Breast epithelium (tissue), 4 donors: ENCODE measurements around the gene CFAP43. TPM values are rescaled to one million over a fixed set of nuclear protein-coding genes. Genes with fewer than 3 reads are reported as not detected.

ENCODE experiments used
- DNase-seq, 2 donors: peaks; one replicate each; pipeline ENCODE4 v3.0.0-alpha.2; 2019; ENCODE audit warnings: low spot score in 2 of 2
- H3K27ac ChIP-seq, 2 donors: fragments of 200-600 bp; sonication (generic) in 1 of 2; one replicate each; pipeline ENCODE4 v1.5.1; 2016 to 2019; ENCODE audit warnings: mild to moderate bottlenecking in 1 of 2
- H3K27me3 ChIP-seq, 2 donors: fragments of 200-600 bp; sonication (generic) in 1 of 2; one replicate each; pipeline versions ENCODE4 v1.5.1 to v1.6.0; 2017 to 2019; ENCODE audit warnings: control low read depth in 1 of 2, mild to moderate bottlenecking in 1 of 2
- H3K36me3 ChIP-seq: fragments of 200-600 bp; one replicate; pipeline ENCODE4 v1.5.1; 2019
- H3K4me1 ChIP-seq, 2 donors: fragments of 200-600 bp; sonication (generic); one replicate each; pipeline ENCODE4 v1.5.1; 2016 to 2019; ENCODE audit warnings: control low read depth in 1 of 2
- H3K4me3 ChIP-seq, 3 donors: fragments of 200-600 bp; sonication (generic); 1 replicate in 2 of 3; 2 replicates in 1 of 3; pipeline ENCODE4 v1.5.1; 2016 to 2019; ENCODE audit warnings: mild to moderate bottlenecking in 3 of 3, moderate library complexity in 2 of 3
- H3K9me3 ChIP-seq, 2 donors: fragments of 200-600 bp; sonication (generic) in 1 of 2; one replicate each; pipeline ENCODE4 v1.5.1; 2016 to 2019; ENCODE audit warnings: control low read depth in 1 of 2
- POLR2A ChIP-seq: fragments of 450-650 bp; IDR thresholded peaks from one replicate; pipeline ENCODE4 v1.6.1; 2016; ENCODE audit warnings: antibody characterized with exemption, mild to moderate bottlenecking, moderate library complexity
- POLR2AphosphoS5 ChIP-seq, 3 donors: sonication (generic); formaldehyde crosslinking; IDR thresholded peaks; one replicate each; pipeline ENCODE4 v1.6.1; 2017; ENCODE audit warnings: antibody characterized with exemption in 3 of 3
- intact Hi-C: fragments of 100-400 bp; cut with DNase I; formaldehyde crosslinking; loops from one replicate; pipeline ENCODE4 v1.15.1; 2023; ENCODE audit warnings: low total_unique reads
- total RNA-seq, 3 donors: library from RNA; depleted of rRNA; stranded (reverse); fragments of >200 nt; gene quantifications; one replicate each; pipeline ENCODE4 v1.1.0, GENCODE V29; 2016
- TF ChIP-seq, protein P1 (sequence below), 3 donors: fragments of 450-650 bp; IDR thresholded peaks; one replicate each; pipeline ENCODE4 v1.5.1; 2016 to 2017; ENCODE audit warnings: antibody characterized with exemption in 3 of 3, mild to moderate bottlenecking in 3 of 3, moderate library complexity in 3 of 3

Gene CFAP43
- total RNA-seq, 3 donors from 2014 or later: 0.32 to 8.5 (median 3.9) TPM

DNA sequence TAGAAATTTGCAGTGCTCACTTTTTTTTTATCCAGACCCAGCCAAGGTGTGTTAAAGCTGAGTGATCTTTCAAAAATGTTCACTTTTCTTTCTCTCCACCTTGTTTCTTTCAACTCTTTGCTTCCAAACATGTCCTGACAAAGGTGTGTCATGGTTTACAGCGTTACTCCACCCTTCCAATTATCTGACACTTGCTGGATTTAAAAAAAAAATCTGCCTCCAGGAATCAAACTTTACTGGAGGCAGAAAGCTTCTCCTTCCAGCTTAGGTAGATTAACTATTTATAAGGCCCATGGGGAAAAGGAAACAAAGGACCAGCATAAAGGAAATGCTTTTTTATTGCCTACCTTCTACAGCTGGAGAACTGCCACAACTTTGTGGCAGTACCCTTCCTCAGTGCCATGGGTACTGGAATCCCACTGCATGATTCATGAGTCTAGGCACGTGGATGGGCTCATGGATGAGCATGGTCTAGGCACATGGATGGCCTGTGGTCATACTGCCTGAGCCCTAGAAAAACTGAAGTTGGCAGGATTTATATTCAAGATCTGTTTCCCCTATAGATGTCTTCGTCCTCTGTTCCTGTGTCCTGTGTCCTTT, 146.3 kb downstream of the CFAP43 start, which contains the start of gene COL17A1:
TSS of gene COL17A1 (minus strand) at position 80 of the 600 bp plus-strand sequence. CDS start 5,207 bp downstream, outside the sequence.
- TF ChIP-seq POLR2AphosphoS5 (IDR thresholded peaks at IDR 0.05) (no peak), POLR2A (no peak)
- TF ChIP-seq, protein P1, sequence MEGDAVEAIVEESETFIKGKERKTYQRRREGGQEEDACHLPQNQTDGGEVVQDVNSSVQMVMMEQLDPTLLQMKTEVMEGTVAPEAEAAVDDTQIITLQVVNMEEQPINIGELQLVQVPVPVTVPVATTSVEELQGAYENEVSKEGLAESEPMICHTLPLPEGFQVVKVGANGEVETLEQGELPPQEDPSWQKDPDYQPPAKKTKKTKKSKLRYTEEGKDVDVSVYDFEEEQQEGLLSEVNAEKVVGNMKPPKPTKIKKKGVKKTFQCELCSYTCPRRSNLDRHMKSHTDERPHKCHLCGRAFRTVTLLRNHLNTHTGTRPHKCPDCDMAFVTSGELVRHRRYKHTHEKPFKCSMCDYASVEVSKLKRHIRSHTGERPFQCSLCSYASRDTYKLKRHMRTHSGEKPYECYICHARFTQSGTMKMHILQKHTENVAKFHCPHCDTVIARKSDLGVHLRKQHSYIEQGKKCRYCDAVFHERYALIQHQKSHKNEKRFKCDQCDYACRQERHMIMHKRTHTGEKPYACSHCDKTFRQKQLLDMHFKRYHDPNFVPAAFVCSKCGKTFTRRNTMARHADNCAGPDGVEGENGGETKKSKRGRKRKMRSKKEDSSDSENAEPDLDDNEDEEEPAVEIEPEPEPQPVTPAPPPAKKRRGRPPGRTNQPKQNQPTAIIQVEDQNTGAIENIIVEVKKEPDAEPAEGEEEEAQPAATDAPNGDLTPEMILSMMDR (IDR thresholded peaks at IDR 0.05): no peak
- peak within 1 kb of the TSS in 2 of 3 donors; percentile 42 to 43 for H3K4me3 ChIP-seq

GRCh38 chr10:104084482-104085142, 147.6 kb downstream of the CFAP43 start:
- Histone ChIP-seq H3K4me3 (peak overlapping the region in 2 of 3 donors; percentile 42 to 43), H3K36me3 (no peaks in the 10 kb centered on the region), H3K27me3 (no peaks in the 10 kb centered on the region), H3K27ac (peak overlapping the region; percentile 48 to 70), H3K9me3 (no peaks in the 10 kb centered on the region), H3K4me1 (no peaks in the 10 kb centered on the region)
- no peak for TF ChIP-seq POLR2A
- no peak for TF ChIP-seq POLR2AphosphoS5 (IDR thresholded peaks at IDR 0.05)
- TF ChIP-seq, protein P1 (IDR thresholded peaks at IDR 0.05): no peak
- intact Hi-C loops: no loop called here
- DNase-seq: no peak

More for the DNA sequence above, 146.3 kb downstream of the CFAP43 start, which contains the start of gene COL17A1:
- no peaks in the 10 kb centered on the region for H3K9me3 ChIP-seq
- intact Hi-C loops: no loop called here
- no peaks in the 10 kb centered on the region for H3K36me3 ChIP-seq
- H3K27me3 ChIP-seq: no peaks in the 10 kb centered on the region
- peak within 1 kb of the TSS; percentile 48 to 70 for H3K27ac ChIP-seq
- no peaks in the 10 kb centered on the region for H3K4me1 ChIP-seq
- no peak for DNase-seq

DNA sequence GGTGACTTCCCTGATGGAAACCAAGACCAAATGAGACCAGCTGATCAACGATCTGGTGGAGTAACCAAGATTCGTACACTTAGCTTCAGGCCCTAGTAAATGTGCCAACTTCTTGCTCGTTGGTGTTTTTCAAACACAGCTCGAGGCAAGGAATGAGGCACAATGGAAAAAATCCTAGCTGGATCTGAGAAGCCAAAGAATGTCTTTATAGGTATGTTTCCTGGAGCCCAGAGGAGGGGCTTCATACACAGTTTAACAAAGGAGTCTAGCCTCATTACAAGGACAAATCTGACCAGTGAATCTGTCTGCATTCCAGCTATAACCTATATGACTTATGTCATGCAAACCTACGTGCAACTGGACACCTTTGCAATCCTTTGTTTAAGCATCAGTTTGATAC, 150.2 kb downstream of the CFAP43 start:
- no peaks in the 10 kb centered on the region for H3K4me1 ChIP-seq
- DNase-seq: peak in 1 of 2 donors; percentile 51
- peak overlapping the region; percentile 48 to 71 for H3K27ac ChIP-seq
- TF ChIP-seq POLR2AphosphoS5 (IDR thresholded peaks at IDR 0.05) (no peak), POLR2A (no peak)
- TF ChIP-seq, protein P1 (IDR thresholded peaks at IDR 0.05): no peak
- no peaks in the 10 kb centered on the region for H3K9me3 ChIP-seq
- H3K36me3 ChIP-seq: no peaks in the 10 kb centered on the region
- H3K27me3 ChIP-seq: no peaks in the 10 kb centered on the region
- peak overlapping the region in 1 of 3 donors; percentile 43 for H3K4me3 ChIP-seq
- intact Hi-C loops: no loop called here

DNA sequence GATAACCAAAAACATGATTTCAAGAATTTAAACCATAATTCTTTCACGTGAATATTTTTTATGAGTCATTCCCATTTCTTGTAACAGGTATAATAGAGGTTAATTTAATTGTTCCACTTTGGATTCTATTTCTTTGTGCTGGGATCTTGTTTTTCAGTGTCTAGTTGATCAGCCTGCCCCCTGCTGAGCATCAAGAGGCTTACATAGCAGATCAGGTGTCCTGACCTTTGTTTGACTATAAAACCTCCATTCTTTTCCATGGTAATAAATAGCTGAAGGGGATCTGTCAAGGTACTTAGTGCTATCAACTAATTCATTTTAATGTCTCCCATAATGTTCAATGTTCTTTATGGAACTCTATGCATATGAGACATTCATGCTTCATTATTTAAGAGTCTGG, 151.4 kb downstream of the CFAP43 start:
- H3K4me3 ChIP-seq: no peak overlapping the region
- H3K9me3 ChIP-seq: no peaks in the 10 kb centered on the region
- H3K27me3 ChIP-seq: no peaks in the 10 kb centered on the region
- no peaks in the 10 kb centered on the region for H3K4me1 ChIP-seq
- intact Hi-C loops: no loop called here
- TF ChIP-seq POLR2AphosphoS5 (IDR thresholded peaks at IDR 0.05): no peak
- TF ChIP-seq, protein P1 (IDR thresholded peaks at IDR 0.05): peak in 1 of 3 donors; percentile 25
- DNase-seq: no peak
- H3K27ac ChIP-seq: peak overlapping the region; percentile 16 to 48
- H3K36me3 ChIP-seq: no peaks in the 10 kb centered on the region

Other genes with a start within 250 kb of the CFAP43 start
- gene COL17A1, start 146.5 kb downstream of the CFAP43 start, total RNA-seq: 10 to 100 TPM in 2 of 3 donors, under 1 TPM in 1; 0.16 to 56.1 (median 34.1) TPM
- 10 to 100 TPM in 1 of 3 donors, 1 to 10 TPM in 2; 6.3 to 11.4 (median 8.2) TPM for gene SFR1, start 110.2 kb downstream of the CFAP43 start, total RNA-seq
- gene GSTO1, start 22.5 kb upstream of the CFAP43 start, total RNA-seq: 100 to 1,000 TPM in 1 of 3 donors, 10 to 100 TPM in 2; 81.6 to 123 (median 82.4) TPM
- gene GSTO2, start 36.8 kb upstream of the CFAP43 start, total RNA-seq: 10 to 100 TPM in 2 of 3 donors, under 1 TPM in 1; 0.48 to 22.5 (median 14.1) TPM
- 10 to 100 TPM; 12.0 to 35.4 (median 20.9) TPM for gene ITPRIP, start 106.1 kb upstream of the CFAP43 start, total RNA-seq
- gene CFAP58, start 121.5 kb upstream of the CFAP43 start, total RNA-seq: under 1 TPM; 0.16 to 0.98 (median 0.88) TPM